Embryonic facial prominence (tissue), 1 donor: ENCODE results near the gene DQX1.

Experiments used
- DNase-seq: peaks from one replicate; pipeline ENCODE4 v3.0.0-alpha.2; 2016; ENCODE audit errors: extremely low spot score

Gene DQX1

DNA sequence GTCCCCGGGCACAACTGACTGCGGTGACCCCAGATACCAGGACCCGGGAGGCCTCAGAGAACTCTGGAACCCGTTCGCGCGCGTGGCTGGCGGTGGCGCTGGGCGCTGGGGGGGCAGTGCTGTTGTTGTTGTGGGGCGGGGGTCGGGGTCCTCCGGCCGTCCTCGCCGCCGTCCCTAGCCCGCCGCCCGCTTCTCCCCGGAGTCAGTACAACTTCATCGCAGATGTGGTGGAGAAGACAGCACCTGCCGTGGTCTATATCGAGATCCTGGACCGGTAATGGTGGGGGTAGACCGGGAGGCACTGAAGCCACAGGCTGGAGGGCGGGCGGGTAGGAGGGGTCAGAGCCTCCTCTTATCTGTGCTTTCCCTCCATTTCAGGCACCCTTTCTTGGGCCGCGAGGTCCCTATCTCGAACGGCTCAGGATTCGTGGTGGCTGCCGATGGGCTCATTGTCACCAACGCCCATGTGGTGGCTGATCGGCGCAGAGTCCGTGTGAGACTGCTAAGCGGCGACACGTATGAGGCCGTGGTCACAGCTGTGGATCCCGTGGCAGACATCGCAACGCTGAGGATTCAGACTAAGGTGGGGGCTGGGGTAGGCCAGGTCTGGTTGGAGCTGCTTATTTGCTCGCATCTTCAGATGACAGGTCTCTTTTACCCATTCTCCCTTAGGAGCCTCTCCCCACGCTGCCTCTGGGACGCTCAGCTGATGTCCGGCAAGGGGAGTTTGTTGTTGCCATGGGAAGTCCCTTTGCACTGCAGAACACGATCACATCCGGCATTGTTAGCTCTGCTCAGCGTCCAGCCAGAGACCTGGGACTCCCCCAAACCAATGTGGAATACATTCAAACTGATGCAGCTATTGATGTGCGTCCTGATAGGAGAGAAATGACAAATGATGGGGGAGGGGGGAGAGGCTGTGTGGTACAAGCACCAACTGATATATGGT, 4.5 kb upstream of the DQX1 start:
- no peak for DNase-seq

- peak; percentile 87 for DNase-seq
Observed at GRCh38 chr2:74529357-74530238, 3.6 kb upstream of the DQX1 start, which contains the start of the genes AUP1 and HTRA2. AUP1 (minus strand) TSS chr2:74529706; CDS start chr2:74529629, 77 bp downstream. HTRA2 (plus strand) TSS chr2:74529933; CDS start chr2:74530007, 74 bp downstream.

DNA sequence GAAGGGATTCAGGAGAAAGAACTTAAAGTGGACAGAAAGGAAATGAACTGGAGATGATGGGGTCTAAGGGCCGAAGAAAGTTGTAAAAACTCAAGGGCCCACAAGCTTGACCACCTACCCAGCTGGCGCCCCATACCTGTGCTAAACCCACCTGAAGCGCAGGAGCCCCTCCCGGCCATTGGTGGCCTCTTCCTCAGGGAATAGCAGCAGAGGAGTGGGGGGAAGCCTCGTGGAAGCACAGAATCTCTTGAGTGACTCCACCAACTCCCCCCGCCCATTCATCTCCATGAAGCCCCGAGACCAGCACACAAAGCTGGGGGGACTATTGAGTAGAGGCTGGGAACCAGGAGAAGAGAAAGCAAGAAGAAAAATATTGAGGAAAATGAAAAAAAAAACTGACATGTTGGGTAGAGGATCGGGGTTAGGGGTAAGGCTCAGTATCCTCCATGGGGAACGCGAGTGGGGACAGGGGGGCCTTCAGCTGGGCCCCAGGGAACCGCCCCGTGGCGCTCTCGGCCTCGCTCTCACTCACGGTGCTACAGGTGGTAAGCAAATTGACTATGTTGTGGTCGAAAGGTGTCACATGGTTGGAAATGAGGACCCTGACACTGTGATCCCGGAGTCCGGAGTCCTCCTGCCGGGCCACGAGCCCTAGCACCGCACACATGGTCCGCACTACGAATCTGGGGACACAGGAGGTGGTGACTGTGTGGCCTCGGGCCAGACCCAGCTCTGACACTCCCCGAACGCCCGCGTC, 2.7 kb upstream of the DQX1 start:
- no peak for DNase-seq

DNA sequence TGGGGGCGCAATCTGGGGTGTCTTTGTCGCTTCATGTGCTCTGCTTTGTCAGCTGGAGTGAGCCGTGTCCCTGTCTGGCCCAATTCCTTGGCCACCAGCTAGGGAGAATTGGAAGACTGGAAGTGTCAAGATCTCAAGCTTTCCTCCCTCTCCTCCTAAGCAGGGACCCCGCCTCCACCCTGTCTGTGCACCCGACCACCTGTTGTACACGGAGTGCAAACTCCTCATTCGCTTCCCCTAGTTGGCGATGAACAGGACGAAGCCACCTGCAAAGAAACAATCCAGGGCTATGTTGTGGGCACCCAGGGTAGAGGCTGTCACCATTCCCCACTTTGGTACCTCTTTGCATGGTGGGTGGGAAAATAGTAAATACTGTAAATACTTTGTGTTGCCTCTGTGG, 1.7 kb upstream of the DQX1 start:
- DNase-seq, result no peak

DNA sequence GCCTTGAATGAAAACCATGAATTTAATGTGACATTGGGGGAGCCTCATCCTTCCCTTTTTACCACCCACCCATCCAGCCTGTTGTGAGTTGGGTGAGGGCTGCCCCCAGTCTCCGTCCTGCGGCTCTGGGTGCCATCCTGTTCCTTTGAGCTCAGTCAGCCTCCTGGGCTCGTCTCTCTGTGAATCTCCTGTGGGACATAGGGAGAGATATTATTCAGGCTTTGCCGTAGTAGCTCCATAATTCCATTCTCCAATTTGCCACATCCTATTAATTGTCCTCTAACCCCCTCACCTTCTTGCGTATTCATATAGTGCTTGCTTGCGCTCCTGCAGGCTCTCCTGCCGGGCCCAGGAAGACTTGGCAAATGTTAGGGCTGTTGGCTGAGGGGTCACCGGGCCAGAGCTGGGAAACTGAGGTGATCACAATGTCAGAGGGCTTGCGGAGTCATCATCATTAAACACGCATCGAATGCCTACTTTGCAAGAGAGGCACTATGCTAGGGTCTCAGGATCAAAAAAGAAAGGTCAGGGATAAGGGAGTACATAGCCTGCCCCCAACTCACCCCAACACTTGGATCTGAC, 709 bp upstream of the DQX1 start:
- no peak for DNase-seq

DNA sequence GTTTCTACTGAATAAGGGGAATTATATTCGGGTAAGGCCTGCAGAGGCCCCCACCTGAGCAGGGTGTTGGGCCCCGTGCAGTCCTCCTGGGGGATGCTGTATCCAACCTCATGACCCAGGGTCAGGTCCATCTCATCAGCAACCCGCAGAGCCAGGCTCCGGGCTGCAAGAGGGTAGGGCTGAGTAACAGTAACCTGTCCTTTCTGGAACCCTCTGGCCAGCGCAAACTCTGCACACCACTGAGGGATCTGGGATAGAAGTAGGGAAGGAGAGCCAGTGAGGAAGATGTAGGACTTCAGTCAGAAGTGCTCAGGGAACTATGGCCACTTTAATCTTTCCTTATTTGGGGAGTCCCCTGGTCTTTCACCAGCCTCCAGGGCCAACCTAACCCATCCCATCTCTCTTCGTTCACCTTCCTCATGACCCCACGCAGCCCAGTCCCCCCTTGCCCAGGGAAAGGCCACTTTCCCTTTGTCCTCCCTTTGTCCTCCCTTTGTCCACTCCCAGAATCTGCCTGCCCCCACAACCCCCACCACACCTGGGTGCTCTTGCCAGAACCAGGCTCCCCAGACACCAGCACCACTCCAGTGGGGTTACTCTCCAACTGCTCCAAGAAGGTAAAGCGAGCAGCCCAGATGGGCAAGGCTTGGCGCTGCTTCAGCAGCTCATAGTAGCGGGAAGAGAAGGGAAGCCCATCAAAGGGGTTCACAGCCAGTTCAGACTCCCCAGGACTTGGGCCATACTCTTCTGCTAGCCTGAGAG, 895 bp downstream of the DQX1 start:
- DNase-seq, result no peak

DNA sequence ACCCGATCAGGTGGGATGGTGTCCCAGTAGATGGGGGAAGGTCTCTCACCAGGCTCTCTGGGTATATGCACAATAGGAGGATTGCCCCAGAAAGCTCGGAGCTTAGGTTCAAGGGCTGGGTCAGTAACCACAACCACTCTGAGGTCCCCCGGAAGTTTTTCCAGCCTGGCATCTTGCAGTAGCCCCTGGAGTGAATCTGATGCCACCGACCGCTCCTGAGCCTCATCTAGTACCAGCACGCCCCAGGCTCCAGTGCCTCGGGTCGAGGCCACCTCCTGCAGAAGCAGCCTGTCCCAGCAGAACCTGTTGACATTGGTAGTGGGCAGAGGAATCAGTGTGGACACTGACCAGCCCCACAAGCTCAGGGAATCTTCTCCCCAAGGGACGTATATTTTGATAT, 2.0 kb downstream of the DQX1 start:
- no peak for DNase-seq

DNA sequence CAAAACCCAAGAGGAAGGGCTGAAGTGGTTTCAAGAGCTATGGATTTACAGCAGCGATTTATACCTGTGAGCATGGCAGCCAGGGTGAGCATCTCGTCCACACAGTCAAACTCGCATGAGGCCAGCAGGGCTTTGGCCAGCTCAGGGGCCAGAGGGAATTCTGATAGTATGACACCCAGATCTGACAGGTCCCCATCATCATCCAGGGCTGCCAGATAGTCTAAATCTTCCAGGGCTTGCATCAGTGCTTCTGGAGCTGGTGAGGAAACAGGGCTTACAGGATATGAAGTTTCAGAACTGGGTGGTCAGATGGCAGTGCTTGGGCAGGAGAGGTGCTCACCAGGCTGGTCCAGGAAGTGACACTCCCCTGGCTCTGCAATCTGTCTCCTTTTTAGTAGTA, 3.5 kb downstream of the DQX1 start:
- no peak for DNase-seq

GRCh38 chr2:74516650-74517049, 9.4 kb downstream of the DQX1 start:
- DNase-seq, result no peak

DNA sequence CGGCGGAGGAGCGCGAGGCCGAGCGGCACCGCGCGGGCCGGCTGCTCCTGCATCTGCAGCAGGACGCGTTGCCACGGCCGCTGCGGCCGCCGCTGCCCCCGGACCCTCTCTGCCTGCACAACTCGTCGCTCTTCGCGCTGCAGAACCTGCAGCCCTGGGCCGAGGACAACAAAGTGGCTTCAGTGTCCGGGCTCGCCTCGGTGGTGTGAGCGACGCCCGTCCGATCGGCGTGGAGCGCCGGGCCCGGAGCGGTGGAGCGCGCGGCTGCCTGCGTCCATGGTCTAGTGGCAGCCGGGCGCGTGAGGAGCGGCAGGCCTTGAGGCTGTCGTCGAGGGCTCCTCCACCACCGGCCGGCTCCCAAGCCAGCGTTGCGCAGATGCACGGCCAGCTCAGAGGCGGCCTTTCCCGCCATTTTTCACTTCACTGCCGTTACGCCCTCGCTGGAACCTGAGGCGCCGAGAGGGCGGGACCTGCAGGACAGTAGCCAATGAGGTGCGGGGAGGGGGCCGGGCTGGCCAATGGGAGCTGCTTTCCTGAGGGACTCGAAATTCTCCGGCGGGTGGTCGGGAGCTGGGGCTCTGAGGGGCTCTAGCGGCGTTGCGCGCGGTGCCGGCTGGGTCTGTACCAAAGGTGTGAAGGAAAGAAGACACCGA, 9.9 kb downstream of the DQX1 start:
- no peak for DNase-seq

GRCh38 chr2:74515271-74515980, 10.6 kb downstream of the DQX1 start:
- DNase-seq, result no peak

DNA sequence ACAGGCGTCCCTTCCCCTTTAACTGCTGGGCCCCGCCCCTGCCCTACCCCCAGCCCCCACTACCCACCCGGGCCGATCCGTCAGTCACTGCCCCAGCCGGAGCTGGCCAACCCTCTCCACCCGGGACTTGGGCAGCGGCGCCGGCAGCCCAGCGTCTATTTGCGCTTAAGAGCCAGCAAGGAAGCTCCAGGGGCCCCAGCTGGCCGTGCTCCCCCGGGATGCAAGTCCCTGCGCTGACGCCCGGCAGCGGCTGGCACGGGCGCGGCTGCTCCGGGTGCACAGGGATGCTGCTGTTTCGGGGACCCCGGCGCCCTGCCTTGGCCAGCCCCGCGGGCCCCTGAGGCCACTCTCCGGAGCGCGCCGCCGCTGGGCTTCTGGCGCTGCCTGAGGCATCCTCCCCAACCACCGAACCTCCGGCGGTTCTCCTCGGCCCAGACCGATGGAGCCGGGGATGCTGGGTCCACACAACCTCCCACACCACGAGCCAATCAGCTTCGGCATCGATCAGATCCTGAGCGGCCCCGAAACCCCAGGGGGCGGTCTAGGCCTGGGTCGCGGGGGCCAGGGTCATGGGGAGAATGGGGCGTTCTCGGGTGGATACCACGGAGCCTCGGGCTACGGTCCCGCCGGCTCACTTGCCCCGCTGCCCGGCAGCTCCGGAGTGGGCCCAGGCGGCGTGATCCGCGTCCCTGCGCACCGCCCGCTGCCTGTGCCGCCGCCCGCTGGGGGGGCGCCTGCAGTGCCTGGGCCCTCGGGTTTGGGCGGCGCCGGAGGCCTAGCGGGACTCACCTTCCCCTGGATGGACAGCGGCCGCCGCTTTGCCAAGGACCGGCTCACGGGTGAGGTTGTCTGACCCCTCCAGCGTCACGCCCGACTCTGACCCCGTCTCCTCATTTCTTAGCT, 11.4 kb downstream of the DQX1 start, which contains the start of gene TLX2:
TLX2 (plus strand) TSS at position 83 of the 903 bp plus-strand sequence; CDS start at position 440, 357 bp downstream.
- no peak for DNase-seq

GRCh38 chr2:74513605-74514367, 12.2 kb downstream of the DQX1 start:
- no peak for DNase-seq

GRCh38 chr2:74512744-74513604, 13.1 kb downstream of the DQX1 start:
- no peak for DNase-seq

- DNase-seq, result no peak
Observed at GRCh38 chr2:74511104-74511989, 14.7 kb downstream of the DQX1 start.
